ENCODE measurements around the gene COL4A2. TPM values are rescaled to one million over a fixed set of nuclear protein-coding genes. Genes with fewer than 3 reads are reported as not detected.

COL4A2 gene
- total RNA-seq, 1 donor from 2014 or later, result 60.9 TPM

GRCh38 chr13:110283736-110284517 is 23.2 kb upstream of the COL4A2 start:
- Mint-ChIP-seq H3K36me3 (ENCODE audit: unreplicated experiment) (peaks cover 5% of the 10 kb centered on the region), H3K4me1 (ENCODE audit: low read depth, unreplicated experiment) (no peaks in the 10 kb centered on the region), H3K4me3 (ENCODE audit: unreplicated experiment) (no peak overlapping the region), H3K27ac (ENCODE audit: unreplicated experiment) (no peak overlapping the region), H3K27me3 (ENCODE audit: unreplicated experiment) (peaks cover 5% of the 10 kb centered on the region), H3K9me3 (ENCODE audit: unreplicated experiment) (peaks cover 8% of the 10 kb centered on the region)
- DNase-seq, result no peak
- no peak for TF ChIP-seq CTCF (IDR thresholded peaks at IDR 0.05; ENCODE audit: partially characterized antibody, unreplicated experiment)

DNA sequence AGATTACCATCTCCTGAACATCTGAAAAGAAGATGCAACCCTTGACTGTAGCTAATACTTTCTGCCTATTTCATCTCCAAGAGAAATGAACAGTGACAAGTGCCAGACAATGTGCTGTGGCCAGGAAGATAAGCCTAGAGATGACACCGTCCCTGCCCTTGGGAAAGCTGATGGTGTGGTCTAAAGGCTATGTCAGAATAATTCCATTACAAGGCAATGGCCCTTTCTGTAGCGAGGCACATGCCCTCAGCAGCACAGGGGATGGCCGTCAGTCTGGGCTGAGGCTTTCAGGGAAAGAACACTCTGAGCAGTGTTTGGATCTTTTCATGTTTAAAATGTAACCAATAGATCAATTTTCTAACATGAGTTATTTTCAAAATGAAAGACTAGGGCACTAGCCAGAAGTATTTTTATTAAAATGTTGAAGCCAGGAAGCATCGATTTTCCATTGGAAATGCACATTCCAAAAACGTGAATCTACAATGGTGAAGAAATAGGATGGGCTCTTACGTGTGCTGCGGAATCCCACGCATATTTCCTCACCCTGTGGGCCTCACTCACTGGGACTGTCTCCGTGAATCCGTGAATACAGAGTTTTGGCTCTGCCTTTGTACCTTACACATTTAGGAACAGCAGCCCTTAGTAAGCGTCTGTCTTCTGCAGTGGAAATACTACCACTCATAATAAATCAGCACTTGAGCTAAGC is 22.2 kb upstream of the COL4A2 start:
- no peaks in the 10 kb centered on the region for H3K4me1 Mint-ChIP-seq (ENCODE audit: low read depth, unreplicated experiment)
- peaks cover 6% of the 10 kb centered on the region for H3K27me3 Mint-ChIP-seq (ENCODE audit: unreplicated experiment)
- H3K4me3 Mint-ChIP-seq (ENCODE audit: unreplicated experiment), result no peak overlapping the region
- H3K9me3 Mint-ChIP-seq (ENCODE audit: unreplicated experiment), result peaks cover 8% of the 10 kb centered on the region
- TF ChIP-seq CTCF (IDR thresholded peaks at IDR 0.05; ENCODE audit: partially characterized antibody, unreplicated experiment), result no peak
- H3K36me3 Mint-ChIP-seq (ENCODE audit: unreplicated experiment), result peaks cover 5% of the 10 kb centered on the region
- H3K27ac Mint-ChIP-seq (ENCODE audit: unreplicated experiment), result no peak overlapping the region
- no peak for DNase-seq

DNA sequence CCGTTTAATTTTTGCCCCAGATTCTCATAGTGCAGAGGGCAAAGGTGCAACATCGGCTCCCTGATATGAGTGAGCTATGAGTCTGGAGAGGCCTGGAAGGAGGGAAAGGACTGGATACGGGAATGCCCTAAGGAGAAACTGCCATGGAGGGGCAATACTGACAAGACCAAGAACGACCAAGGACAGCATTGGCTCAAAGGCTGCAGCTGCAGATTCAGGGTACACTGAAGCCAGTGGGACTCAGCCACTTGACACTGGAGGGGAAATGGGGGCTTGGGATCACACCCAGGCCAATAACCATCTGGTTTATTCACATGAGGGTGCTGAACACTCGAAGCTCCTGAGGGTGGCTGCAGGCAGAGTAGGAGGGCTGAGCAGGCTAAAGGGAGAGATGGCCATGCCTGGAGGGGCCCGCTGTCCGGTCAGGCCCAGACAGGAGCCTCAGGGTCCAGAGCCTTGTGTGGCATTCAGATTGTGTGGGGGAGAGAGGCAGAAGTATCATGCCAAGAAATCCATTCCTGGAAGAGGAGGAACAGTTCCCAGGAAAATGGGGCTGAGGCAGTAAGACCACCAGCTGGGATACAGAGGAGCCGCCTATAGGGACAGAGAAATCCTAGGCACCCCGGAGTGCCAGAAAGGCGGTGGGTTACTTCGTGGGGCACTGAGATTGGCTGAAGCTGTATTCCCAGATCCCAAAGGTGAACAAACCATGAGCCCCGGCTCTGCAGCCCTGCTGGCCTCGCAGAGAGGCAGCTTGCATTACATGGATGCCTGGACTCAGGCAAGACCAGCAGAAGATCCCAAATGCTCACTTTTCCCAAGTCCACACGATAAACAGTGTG is 20.9 kb upstream of the COL4A2 start:
- DNase-seq, result no peak
- H3K36me3 Mint-ChIP-seq (ENCODE audit: unreplicated experiment), result peaks cover 9% of the 10 kb centered on the region

More for the DNA sequence above, 20.9 kb upstream of the COL4A2 start:
- H3K27me3 Mint-ChIP-seq (ENCODE audit: unreplicated experiment), result peaks cover 9% of the 10 kb centered on the region
- no peak overlapping the region for H3K27ac Mint-ChIP-seq (ENCODE audit: unreplicated experiment)
- H3K9me3 Mint-ChIP-seq (ENCODE audit: unreplicated experiment), result peaks cover 8% of the 10 kb centered on the region
- H3K4me1 Mint-ChIP-seq (ENCODE audit: low read depth, unreplicated experiment), result no peaks in the 10 kb centered on the region
- no peak overlapping the region for H3K4me3 Mint-ChIP-seq (ENCODE audit: unreplicated experiment)
- TF ChIP-seq CTCF (IDR thresholded peaks at IDR 0.05; ENCODE audit: partially characterized antibody, unreplicated experiment), result no peak
